ENCODE measurements around the gene AHRR. TPM values are rescaled to one million over a fixed set of nuclear protein-coding genes. Genes with fewer than 3 reads are reported as not detected.
A peak's percentile ranks its signal among the peaks of the same experiment; 100 is the strongest.

Gene AHRR
- total RNA-seq, 1 experiment from 2014 or later = 1.9 TPM

DNA sequence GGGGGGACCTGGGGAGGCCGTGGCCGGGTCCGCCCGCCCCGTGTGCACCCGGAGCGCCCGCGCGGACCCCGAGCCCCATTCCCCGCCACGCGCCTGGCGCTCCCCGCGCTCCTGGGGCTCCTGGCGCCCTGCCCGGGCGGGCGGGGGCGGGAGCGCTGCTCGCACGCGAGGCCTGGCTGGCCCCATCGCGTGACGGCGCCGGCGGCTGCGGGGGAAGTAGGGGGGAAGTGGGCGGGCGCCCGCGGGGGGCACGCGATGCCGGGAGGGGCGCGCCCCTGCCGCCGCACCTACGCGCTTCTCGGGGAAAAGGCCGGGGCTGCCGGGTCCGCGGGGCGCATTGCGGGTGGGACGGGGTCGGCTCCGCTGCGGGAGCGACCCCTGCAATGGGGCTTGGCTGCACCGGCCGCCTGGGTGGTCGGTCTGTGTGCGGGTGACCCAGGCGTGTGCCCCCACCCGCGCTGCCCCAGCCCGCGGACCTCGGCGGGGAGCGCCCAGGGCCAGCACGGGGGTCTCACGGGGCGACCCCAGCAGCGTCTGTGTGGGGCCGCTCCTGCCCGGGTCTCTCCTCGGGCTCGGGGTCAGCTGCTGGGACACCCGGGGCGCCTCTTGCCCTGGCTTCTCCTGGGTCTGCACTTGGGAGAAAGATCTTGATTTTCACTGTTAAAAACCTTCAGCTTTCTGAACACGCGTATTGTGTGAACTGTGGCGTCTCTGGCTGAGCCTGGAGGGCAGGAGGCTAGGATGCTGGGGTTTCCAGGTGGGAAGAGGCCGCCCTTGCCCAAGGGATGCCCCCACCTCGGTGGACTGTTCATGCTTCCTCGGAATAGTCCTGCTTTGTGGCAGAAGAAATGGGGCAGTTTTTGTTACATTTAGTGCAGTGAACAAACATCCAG, 52.4 kb downstream of the AHRR start:
- Histone ChIP-seq H4K20me1 (ENCODE audit: low read length) (no peaks in the 10 kb centered on the region), H3F3A (ENCODE audit: low read length, unreplicated experiment) (no peaks in the 10 kb centered on the region), H3K9me2 (replicated peaks; ENCODE audit: low read length) (no peaks in the 10 kb centered on the region), H3K9me3 (ENCODE audit: low read length) (no peaks in the 10 kb centered on the region), H3K27me3 (ENCODE audit: low read length) (no peaks in the 10 kb centered on the region), H3K36me3 (ENCODE audit: low read depth, low read length) (no peaks in the 10 kb centered on the region), H3K9ac (ENCODE audit: low read length) (no peak overlapping the region), H3K4me3 (ENCODE audit: low read length) (no peak overlapping the region), H3K4me1 (ENCODE audit: insufficient read depth, low read length) (no peaks in the 10 kb centered on the region), H3K27ac (ENCODE audit: low read length) (no peak overlapping the region), H3K79me2 (ENCODE audit: low read length) (no peaks in the 10 kb centered on the region), H2AFZ (ENCODE audit: low read length) (no peak overlapping the region), H3K4me2 (ENCODE audit: low read length) (peak overlapping the region; percentile 42)
- TF ChIP-seq, protein P1, sequence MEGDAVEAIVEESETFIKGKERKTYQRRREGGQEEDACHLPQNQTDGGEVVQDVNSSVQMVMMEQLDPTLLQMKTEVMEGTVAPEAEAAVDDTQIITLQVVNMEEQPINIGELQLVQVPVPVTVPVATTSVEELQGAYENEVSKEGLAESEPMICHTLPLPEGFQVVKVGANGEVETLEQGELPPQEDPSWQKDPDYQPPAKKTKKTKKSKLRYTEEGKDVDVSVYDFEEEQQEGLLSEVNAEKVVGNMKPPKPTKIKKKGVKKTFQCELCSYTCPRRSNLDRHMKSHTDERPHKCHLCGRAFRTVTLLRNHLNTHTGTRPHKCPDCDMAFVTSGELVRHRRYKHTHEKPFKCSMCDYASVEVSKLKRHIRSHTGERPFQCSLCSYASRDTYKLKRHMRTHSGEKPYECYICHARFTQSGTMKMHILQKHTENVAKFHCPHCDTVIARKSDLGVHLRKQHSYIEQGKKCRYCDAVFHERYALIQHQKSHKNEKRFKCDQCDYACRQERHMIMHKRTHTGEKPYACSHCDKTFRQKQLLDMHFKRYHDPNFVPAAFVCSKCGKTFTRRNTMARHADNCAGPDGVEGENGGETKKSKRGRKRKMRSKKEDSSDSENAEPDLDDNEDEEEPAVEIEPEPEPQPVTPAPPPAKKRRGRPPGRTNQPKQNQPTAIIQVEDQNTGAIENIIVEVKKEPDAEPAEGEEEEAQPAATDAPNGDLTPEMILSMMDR (conservative IDR thresholded peaks at IDR 0.05; ENCODE audit: low read depth, low read length) = no peak
- TF ChIP-seq EZH2phosphoT487 (IDR thresholded peaks at IDR 0.05; ENCODE audit: borderline replicate concordance, low read length) (no peak), EZH2 (IDR thresholded peaks at IDR 0.05; ENCODE audit: low read length, unreplicated experiment) (no peak)
- BruUV-seq (replicated peaks) = no TSS peak
- ChIA-PET CTCF (interaction anchor here (0.5 kb wide), 1 partner anchor 10 kb away, joined by 4 read pairs; no protein-coding TSS in a partner anchor), POLR2A (ENCODE audit: unreplicated experiment) (interaction anchor here (0.6 kb wide), 1 partner anchor 11 kb away, joined by 5 read pairs; no protein-coding TSS in a partner anchor)
- intact Hi-C loops (cut with micrococcal nuclease) = no loop called here
- DNase-seq (peak; percentile 37), ATAC-seq (peak; percentile 18)

DNA sequence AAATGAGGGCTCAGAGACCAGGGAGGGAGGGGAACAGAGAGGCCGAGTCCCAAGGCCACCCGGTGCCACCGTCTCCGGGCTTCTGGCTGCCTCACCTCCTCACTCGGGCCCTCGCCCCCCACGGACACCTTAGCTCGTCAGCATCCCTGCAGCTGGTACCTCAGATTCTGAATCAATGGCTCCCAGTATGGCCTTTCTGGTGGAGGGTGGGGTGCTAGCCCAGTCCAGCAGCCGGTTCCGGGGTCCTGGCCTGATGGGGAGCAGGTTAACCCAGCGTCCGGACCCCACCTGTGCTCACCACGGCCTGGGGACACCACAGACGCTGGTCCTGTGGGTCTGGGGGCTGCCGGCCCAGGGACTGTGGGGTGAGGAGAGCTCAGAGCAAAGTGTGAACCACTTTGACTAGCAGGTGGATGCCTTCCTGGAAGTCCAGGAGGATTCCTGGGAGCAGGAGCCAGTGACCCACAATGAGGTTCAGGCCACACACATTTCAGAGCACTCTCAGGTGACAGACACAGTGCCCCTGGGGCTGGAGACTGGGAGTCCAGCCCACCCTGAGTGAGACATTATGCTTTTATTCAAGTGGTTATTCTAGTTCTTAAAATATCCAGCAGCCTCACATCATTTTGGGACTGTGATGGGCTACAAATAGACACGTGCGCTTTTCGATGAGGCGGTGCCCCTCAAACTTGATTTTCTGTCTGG, 53.3 kb downstream of the AHRR start:
- no peaks in the 10 kb centered on the region for H3K36me3 ChIP-seq (ENCODE audit: low read depth, low read length)
- H3K9ac ChIP-seq (ENCODE audit: low read length) = no peak overlapping the region
- BruUV-seq (replicated peaks) = no TSS peak
- no peak overlapping the region for H3K4me3 ChIP-seq (ENCODE audit: low read length)
- no peaks in the 10 kb centered on the region for H3K9me2 ChIP-seq (replicated peaks; ENCODE audit: low read length)
- H4K20me1 ChIP-seq (ENCODE audit: low read length) = no peaks in the 10 kb centered on the region
- POLR2A ChIA-PET (ENCODE audit: unreplicated experiment) = no interaction called here
- H3K79me2 ChIP-seq (ENCODE audit: low read length) = no peaks in the 10 kb centered on the region
- no peaks in the 10 kb centered on the region; the same call in 1 of the 2 replicates for H3K9me3 ChIP-seq (ENCODE audit: low read length)
- ATAC-seq (no peak), DNase-seq (no peak)
- intact Hi-C loops (cut with micrococcal nuclease) = no loop called here
- no peak overlapping the region for H2AFZ ChIP-seq (ENCODE audit: low read length)
- CTCF ChIA-PET = interaction anchor here (0.5 kb wide), 1 partner anchor 9 kb away, joined by 4 read pairs; no protein-coding TSS in a partner anchor
- no peaks in the 10 kb centered on the region for H3K4me1 ChIP-seq (ENCODE audit: insufficient read depth, low read length)
- TF ChIP-seq, protein P1 (conservative IDR thresholded peaks at IDR 0.05; ENCODE audit: low read depth, low read length) = no peak
- TF ChIP-seq EZH2phosphoT487 (IDR thresholded peaks at IDR 0.05; ENCODE audit: borderline replicate concordance, low read length) (no peak), EZH2 (IDR thresholded peaks at IDR 0.05; ENCODE audit: low read length, unreplicated experiment) (no peak)
- no peak overlapping the region for H3K4me2 ChIP-seq (ENCODE audit: low read length)
- H3K27ac ChIP-seq (ENCODE audit: low read length) = no peak overlapping the region
- H3K27me3 ChIP-seq (ENCODE audit: low read length) = no peaks in the 10 kb centered on the region
- no peaks in the 10 kb centered on the region for H3F3A ChIP-seq (ENCODE audit: low read length, unreplicated experiment)
